ENCODE measurements around the gene SLC12A9. TPM values are rescaled to one million over a fixed set of nuclear protein-coding genes. Genes with fewer than 3 reads are reported as not detected.

The SLC12A9 gene
- total and polyA plus RNA-seq, 11 donors, result 4.6 to 23.6 (median 7.0) TPM

GRCh38 chr7:100836812-100837098 is 15.8 kb upstream of the SLC12A9 start:
- peak overlapping the region; percentile 9 to 59 (median 50) for H3K4me3 ChIP-seq
- H3K9me3 ChIP-seq, result no peaks in the 10 kb centered on the region
- peaks cover 0 to 24% (median 7%) of the 10 kb centered on the region in 12 donors for H3K4me1 ChIP-seq
- WGBS, 4 donors, result 27 to 44% (median 38%) methylated on average over 6 of the region's 6 CpGs
- no peak for DNase-seq
- no peaks in the 10 kb centered on the region for H3K36me3 ChIP-seq
- H3K27ac ChIP-seq, result peak overlapping the region; percentile 80 to 95 (median 90)
- no peaks in the 10 kb centered on the region for H3K27me3 ChIP-seq
- no peak for TF ChIP-seq POLR2A (IDR thresholded peaks at IDR 0.05)
- TF ChIP-seq, protein P1, sequence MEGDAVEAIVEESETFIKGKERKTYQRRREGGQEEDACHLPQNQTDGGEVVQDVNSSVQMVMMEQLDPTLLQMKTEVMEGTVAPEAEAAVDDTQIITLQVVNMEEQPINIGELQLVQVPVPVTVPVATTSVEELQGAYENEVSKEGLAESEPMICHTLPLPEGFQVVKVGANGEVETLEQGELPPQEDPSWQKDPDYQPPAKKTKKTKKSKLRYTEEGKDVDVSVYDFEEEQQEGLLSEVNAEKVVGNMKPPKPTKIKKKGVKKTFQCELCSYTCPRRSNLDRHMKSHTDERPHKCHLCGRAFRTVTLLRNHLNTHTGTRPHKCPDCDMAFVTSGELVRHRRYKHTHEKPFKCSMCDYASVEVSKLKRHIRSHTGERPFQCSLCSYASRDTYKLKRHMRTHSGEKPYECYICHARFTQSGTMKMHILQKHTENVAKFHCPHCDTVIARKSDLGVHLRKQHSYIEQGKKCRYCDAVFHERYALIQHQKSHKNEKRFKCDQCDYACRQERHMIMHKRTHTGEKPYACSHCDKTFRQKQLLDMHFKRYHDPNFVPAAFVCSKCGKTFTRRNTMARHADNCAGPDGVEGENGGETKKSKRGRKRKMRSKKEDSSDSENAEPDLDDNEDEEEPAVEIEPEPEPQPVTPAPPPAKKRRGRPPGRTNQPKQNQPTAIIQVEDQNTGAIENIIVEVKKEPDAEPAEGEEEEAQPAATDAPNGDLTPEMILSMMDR (IDR thresholded peaks at IDR 0.05), result no peak
- no peak for ATAC-seq
- intact Hi-C loops (cut with DNase I), result loop anchor here in 4 of 10 donors (1.0 to 5.0 kb wide), 2 partner anchors 8 to 34 kb away; no protein-coding TSS in a partner anchor

DNA sequence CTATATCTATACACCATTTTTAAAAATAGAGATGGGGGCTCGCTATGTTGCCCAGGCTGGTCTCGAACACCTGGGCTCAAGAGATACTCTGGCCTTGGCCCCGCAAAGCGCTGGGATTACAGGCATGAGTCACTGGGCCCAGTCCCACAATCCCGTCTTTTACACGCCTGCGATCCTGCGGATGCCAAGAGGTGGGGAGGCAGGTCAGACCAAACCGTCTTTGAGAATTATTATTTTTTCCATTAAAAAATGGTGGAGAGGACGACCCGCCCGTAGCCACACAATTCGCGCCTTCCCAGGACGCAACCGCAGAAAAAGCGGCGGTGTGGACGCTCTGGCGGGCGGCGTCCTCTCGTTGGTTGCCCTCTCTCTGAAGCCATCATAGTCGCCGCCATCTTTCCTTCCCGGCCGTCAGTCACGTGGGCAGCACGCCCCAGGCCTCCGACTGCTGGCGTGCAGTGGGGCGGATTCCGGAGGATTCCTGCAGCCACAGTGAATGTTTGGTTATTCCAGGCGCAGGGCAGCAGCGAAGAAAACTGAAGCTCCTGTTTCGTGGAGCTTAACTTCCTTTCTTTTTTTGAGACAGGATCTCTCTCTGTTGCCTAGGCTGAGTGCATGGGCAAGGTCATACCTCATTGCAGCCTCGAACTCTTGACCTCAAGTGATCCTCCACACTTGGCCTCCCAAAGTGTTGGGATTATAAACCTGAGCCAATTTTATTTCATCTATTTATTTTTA is 15.2 kb upstream of the SLC12A9 start:
- DNase-seq (peak; percentile 93 to 96 (median 94)), ATAC-seq (peak; percentile 88 to 95 (median 94))
- intact Hi-C loops (cut with DNase I), result loop anchor here in 3 of 10 donors (5.0 kb wide), 1 partner anchor 35 kb away; no protein-coding TSS in a partner anchor
- Histone ChIP-seq H3K4me1 (peaks cover 0 to 24% (median 7%) of the 10 kb centered on the region in 12 donors), H3K9me3 (no peaks in the 10 kb centered on the region), H3K36me3 (no peaks in the 10 kb centered on the region), H3K27ac (peak overlapping the region; percentile 80 to 95 (median 90)), H3K27me3 (no peaks in the 10 kb centered on the region), H3K4me3 (peak overlapping the region; percentile 9 to 59 (median 50))
- 3 to 4% (median 3%) methylated on average over 31 to 37 of the region's 37 CpGs for WGBS, 4 donors
- TF ChIP-seq POLR2A (IDR thresholded peaks at IDR 0.05), result peak in 1 of 2 donors; percentile 49
- TF ChIP-seq, protein P1 (IDR thresholded peaks at IDR 0.05), result peak in 1 of 12 donors; percentile 8

- Histone ChIP-seq H3K4me1 (peaks cover 0 to 24% (median 8%) of the 10 kb centered on the region in 12 donors), H3K9me3 (no peaks in the 10 kb centered on the region), H3K36me3 (no peaks in the 10 kb centered on the region), H3K4me3 (no peak overlapping the region), H3K27me3 (no peaks in the 10 kb centered on the region), H3K27ac (no peak overlapping the region)
- intact Hi-C loops (cut with DNase I), result loop anchor here in 3 of 10 donors (5.0 kb wide), 1 partner anchor 37 kb away; no protein-coding TSS in a partner anchor
- ATAC-seq (no peak), DNase-seq (peak in 1 of 5 donors; percentile 29)
- TF ChIP-seq POLR2A (IDR thresholded peaks at IDR 0.05), result no peak
- TF ChIP-seq, protein P1 (IDR thresholded peaks at IDR 0.05), result no peak
- WGBS, 4 donors, result 95 to 96% (median 96%) methylated on average over 18 of the region's 18 CpGs
These were observed 13.2 kb upstream of the SLC12A9 start for GRCh38 chr7:100839361-100839760.

DNA sequence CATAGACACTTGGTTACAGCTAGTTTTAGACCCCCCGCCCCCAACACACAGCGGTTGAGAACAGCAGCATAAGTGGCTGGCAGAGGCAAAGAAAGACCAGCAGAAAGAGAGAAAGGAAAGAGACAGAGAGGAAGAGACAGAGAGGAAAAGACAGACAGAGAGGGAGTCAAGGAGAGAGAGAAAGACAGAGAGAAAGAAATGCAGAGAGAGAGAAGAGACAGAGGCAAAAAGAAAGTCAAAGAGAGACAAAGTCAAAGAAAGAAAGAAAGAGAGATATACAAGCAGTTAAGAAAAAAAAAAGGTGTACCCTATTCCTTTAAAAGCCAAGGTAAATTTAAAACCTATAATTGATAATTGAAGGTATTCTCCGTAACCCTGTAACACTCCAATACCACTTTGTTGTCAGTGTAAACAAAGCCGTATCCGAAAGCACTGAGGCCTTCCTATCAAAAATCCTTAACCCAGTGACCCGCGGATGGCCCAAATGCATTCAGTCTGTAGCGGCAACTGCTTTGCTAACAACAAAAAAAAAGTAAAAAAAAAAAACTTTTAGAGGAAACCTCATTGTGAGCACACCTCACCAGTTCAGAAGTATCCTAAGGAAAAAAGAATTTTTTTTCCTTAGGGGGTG is 11.9 kb upstream of the SLC12A9 start:
- TF ChIP-seq, protein P1 (IDR thresholded peaks at IDR 0.05), result no peak
- no peak for TF ChIP-seq POLR2A (IDR thresholded peaks at IDR 0.05)
- Histone ChIP-seq H3K27me3 (no peaks in the 10 kb centered on the region), H3K4me3 (no peak overlapping the region), H3K36me3 (no peaks in the 10 kb centered on the region), H3K9me3 (no peaks in the 10 kb centered on the region), H3K4me1 (peaks cover 0 to 20% (median 8%) of the 10 kb centered on the region in 12 donors), H3K27ac (no peak overlapping the region)
- 73 to 80% (median 75%) methylated on average over 8 of the region's 8 CpGs for WGBS, 4 donors
- intact Hi-C loops (cut with DNase I), result no loop called here
- ATAC-seq, result no peak
- DNase-seq, result peak in 1 of 5 donors; percentile 1
